Heart left ventricle (tissue), 16 donors: Measurements from ENCODE around the gene GOPC. TPM values are rescaled to one million over a fixed set of nuclear protein-coding genes. Genes with fewer than 3 reads are reported as not detected.
A peak's percentile ranks its signal among the peaks of the same experiment; 100 is the strongest.

Experiments
- ATAC-seq, 4 donors: fragments of 200-7000 bp; cut with Tn5 transposase; one replicate each; pipeline ENCODE4 v1.9.1; 2020 to 2022; ENCODE audit warnings: moderate library complexity in 4 of 4, mild to moderate bottlenecking in 3 of 4, moderate number of reproducible peaks in 1 of 4
- DNase-seq, 5 donors: peaks; one replicate each; pipeline ENCODE4 v3.0.0-alpha.2; 2020
- H3K27ac ChIP-seq, 12 donors: fragments of 200-600 bp; sonication (generic) in 4 of 12; one replicate each; pipeline versions ENCODE4 v1.5.0 to v1.8.0; 2016 to 2022; ENCODE audit warnings: mild to moderate bottlenecking in 2 of 12
- H3K27me3 ChIP-seq, 9 donors: fragments of 200-600 bp; sonication (generic) in 2 of 9; one replicate each; pipeline versions ENCODE4 v1.5.1 to v1.8.0; 2016 to 2022; ENCODE audit warnings: mild to moderate bottlenecking in 3 of 9
- H3K36me3 ChIP-seq, 9 donors: fragments of 200-600 bp; sonication (generic) in 2 of 9; one replicate each; pipeline versions ENCODE4 v1.5.0 to v1.8.0; 2018 to 2022; ENCODE audit warnings: mild to moderate bottlenecking in 2 of 9
- H3K4me1 ChIP-seq, 12 donors: fragments of 200-600 bp; sonication (generic) in 4 of 12; one replicate each; pipeline versions ENCODE4 v1.5.0 to v1.8.0; 2016 to 2022; ENCODE audit warnings: mild to moderate bottlenecking in 3 of 12
- H3K4me3 ChIP-seq, 12 donors: fragments of 200-600 bp; sonication (generic) in 4 of 12; one replicate each; pipeline versions ENCODE4 v1.5.0 to v1.8.0; 2017 to 2022; ENCODE audit warnings: mild to moderate bottlenecking in 9 of 12, moderate library complexity in 4 of 12
- H3K9me3 ChIP-seq, 12 donors: fragments of 200-600 bp; sonication (generic) in 4 of 12; one replicate each; pipeline versions ENCODE4 v1.5.0 to v1.8.0; 2016 to 2022; ENCODE audit warnings: mild to moderate bottlenecking in 1 of 12
- POLR2A ChIP-seq, 2 donors: fragments of 450-650 bp; IDR thresholded peaks; one replicate each; pipeline ENCODE4 v1.6.1; 2017; ENCODE audit warnings: antibody characterized with exemption in 2 of 2, mild to moderate bottlenecking in 2 of 2, moderate library complexity in 2 of 2
- WGBS, 4 donors: extraction: QIAGEN DNeasy Blood & Tissue Kit in 2 of 4; methylation state at CpG; one replicate each; pipeline versions ENCODE4 v1.1.5 to v1.1.7; 2013 to 2018; 5-methylcytosine and 5-hydroxymethylcytosine counted together
- intact Hi-C, 10 donors: fragments of 100-400 bp; cut with DNase I; formaldehyde crosslinking; loops; one replicate each; pipeline versions ENCODE4 v1.11.1 to v1.14.2; 2022
- polyA plus RNA-seq, 2 donors: library from polyadenylated mRNA; stranded (reverse); fragments of 200-250 nt; gene quantifications; one replicate each; pipeline ENCODE4 v1.2.3, GENCODE V29; 2013
- total RNA-seq, 9 donors: library from RNA; depleted of rRNA in 2 of 9; stranded (reverse); fragments of >200 nt in 2 of 9; fragmentation: NEBNext Ultra II Directional in 3 of 9; extraction: Animal tissue kit (Norgen Biotek cat#: 25700) in 3 of 9; gene quantifications; one replicate each; pipeline versions ENCODE4 v1.1.0 to v1.2.4, GENCODE V29; 2016 to 2023
- TF ChIP-seq, protein P1 (sequence below), 12 donors: fragments of 200-600 bp; sonication (generic) in 4 of 12; IDR thresholded peaks; one replicate each; pipeline versions ENCODE4 v1.5.0 to v1.8.0; 2018 to 2022; ENCODE audit warnings: antibody characterized with exemption in 12 of 12, mild to moderate bottlenecking in 5 of 12
- donor health status: ischemic (EF 13 %, LVEDD 7.1; RV severe dilation, severe dysfunction).
- donor health status: healthy with polysubstance abuse.
- donor health status: DM: no; HTN: yes; CAD: no.
- donor health status: DM: no; HTN: no; CAD: no.
- donor health status: ischemic (EF 25% LVEDD 6.9; RV normal size, moderate dysfunction).
- donor health status: ischemic (EF 25% LVEDD 5.7; RV mildly dilated, moderate dysfunction).
- donor health status: healthy.
- donor health status: DM: yes; HTN: yes; CAD: no.
- donor health status: ischemic (EF 35%, LVEDD 5.7; RV mildly dilated, moderate dysfunction).
- donor health status: nonischemic (EF 11% LVEDD 7.7; RV severe dilation, severe dysfunction).
- donor health status: DM: yes; HTN: yes; CAD: no.
- donor health status: PGD.
- donor health status: ischemic (EF 29% LVEDD 5.4; RV normal size, mild dysfunction).
- donor health status: nonischemic (EF 23%, LVEDD 6.1; RV moderate dilation, normal function).

Gene GOPC
- total and polyA plus RNA-seq, 11 donors: 13.5 to 29.9 (median 21.2) TPM

GRCh38 chr6:117607511-117607910 lies 5.2 kb upstream of the GOPC start:
- no peak for DNase-seq

DNA sequence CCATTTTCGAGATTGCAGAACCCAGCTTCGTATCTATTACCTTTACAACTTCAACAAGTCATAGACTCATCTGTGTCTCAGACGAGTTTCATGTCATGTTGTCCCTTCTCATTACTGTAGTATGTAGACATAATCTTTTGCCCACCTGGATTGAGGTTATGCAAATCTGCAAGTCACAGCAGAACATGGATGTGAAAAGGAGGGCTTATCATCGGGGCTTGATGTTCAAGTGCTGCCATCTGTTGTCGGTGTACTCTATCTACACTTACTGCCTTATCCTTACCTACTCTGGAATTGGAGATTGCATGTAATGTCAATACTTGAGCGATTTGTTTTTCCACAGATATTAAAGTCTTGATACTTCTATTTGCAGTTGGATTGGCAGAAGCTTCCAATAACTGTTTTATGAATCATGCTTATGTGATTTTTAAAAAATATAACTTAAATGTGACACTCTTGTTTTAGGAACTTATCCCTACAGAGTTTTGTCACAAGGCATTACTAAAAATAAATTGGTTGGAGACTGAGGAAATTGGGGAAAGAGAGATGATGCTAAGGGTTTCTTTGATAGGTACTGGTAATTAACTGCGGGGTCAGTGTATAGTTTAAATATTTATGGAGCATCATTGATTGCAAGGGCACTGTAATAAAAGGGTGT lies 3.0 kb upstream of the GOPC start:
- intact Hi-C loops: loop anchor here in 9 of 10 donors (1.0 to 10.0 kb wide), 10 partner anchors 120 to 260 kb away; partner anchors contain the start of gene DCBLD1 (in 1 of the 9)
- DNase-seq (peak in 4 of 5 donors; percentile 21 to 42 (median 27)), ATAC-seq (no peak)
- 31 to 35% (median 32%) methylated on average over 7 of the region's 7 CpGs for WGBS, 4 donors
- TF ChIP-seq POLR2A (IDR thresholded peaks at IDR 0.05): no peak
- TF ChIP-seq, protein P1, sequence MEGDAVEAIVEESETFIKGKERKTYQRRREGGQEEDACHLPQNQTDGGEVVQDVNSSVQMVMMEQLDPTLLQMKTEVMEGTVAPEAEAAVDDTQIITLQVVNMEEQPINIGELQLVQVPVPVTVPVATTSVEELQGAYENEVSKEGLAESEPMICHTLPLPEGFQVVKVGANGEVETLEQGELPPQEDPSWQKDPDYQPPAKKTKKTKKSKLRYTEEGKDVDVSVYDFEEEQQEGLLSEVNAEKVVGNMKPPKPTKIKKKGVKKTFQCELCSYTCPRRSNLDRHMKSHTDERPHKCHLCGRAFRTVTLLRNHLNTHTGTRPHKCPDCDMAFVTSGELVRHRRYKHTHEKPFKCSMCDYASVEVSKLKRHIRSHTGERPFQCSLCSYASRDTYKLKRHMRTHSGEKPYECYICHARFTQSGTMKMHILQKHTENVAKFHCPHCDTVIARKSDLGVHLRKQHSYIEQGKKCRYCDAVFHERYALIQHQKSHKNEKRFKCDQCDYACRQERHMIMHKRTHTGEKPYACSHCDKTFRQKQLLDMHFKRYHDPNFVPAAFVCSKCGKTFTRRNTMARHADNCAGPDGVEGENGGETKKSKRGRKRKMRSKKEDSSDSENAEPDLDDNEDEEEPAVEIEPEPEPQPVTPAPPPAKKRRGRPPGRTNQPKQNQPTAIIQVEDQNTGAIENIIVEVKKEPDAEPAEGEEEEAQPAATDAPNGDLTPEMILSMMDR (IDR thresholded peaks at IDR 0.05): peak; percentile 49 to 77 (median 66)
- H3K36me3 ChIP-seq: no peaks in the 10 kb centered on the region
- H3K9me3 ChIP-seq: no peaks in the 10 kb centered on the region
- peaks cover 0 to 19% (median 12%) of the 10 kb centered on the region in 12 donors for H3K4me1 ChIP-seq
- H3K4me3 ChIP-seq: no peak overlapping the region
- no peaks in the 10 kb centered on the region for H3K27me3 ChIP-seq
- no peak overlapping the region for H3K27ac ChIP-seq

More at GRCh38 chr6:117607511-117607910, 5.2 kb upstream of the GOPC start:
- intact Hi-C loops: loop anchor here in 5 of 10 donors (5.0 to 10.0 kb wide), 6 partner anchors 123 to 263 kb away; partner anchors contain the start of gene DCBLD1 (in 1 of the 5)
- Histone ChIP-seq H3K9me3 (no peaks in the 10 kb centered on the region), H3K4me3 (peak overlapping the region in 1 of 12 donors; percentile 3), H3K4me1 (peaks cover 0 to 7% (median 5%) of the 10 kb centered on the region in 12 donors), H3K27ac (no peak overlapping the region), H3K36me3 (no peaks in the 10 kb centered on the region), H3K27me3 (peaks cover 0 to 11% (median 0%) of the 10 kb centered on the region in 9 donors)
- TF ChIP-seq POLR2A (IDR thresholded peaks at IDR 0.05): no peak
- TF ChIP-seq, protein P1 (IDR thresholded peaks at IDR 0.05): no peak
- no peak for ATAC-seq
- WGBS, 4 donors: 78 to 91% (median 83%) methylated on average over 3 of the region's 3 CpGs

DNA sequence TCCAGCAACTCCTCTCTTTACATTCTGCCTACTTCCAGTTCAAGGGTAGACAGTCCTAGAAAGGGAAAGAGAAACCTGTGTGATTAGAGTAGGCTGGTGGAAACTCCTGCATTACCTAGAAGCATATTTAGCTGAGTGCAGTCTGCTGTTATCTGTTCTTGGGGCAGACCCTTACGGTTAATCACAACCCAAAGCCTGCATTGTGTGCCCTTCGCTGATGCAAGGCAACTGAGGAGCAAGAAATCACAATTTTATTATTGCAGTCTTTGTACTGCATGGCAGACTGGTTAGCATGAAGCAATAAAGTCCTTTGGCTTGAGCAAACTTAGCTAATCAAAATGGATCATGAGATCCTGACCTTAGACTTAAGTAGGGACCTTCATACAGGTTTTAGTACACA lies 1.5 kb upstream of the GOPC start:
- WGBS, 4 donors: 85 to 86% (median 86%) methylated on average over 2 of the region's 2 CpGs
- H3K36me3 ChIP-seq: peaks cover 0 to 2% (median 0%) of the 10 kb centered on the region in 9 donors
- no peaks in the 10 kb centered on the region for H3K9me3 ChIP-seq
- no peak overlapping the region for H3K27ac ChIP-seq
- DNase-seq (no peak), ATAC-seq (no peak)
- peaks cover 0 to 34% (median 26%) of the 10 kb centered on the region in 12 donors for H3K4me1 ChIP-seq
- no peak for TF ChIP-seq POLR2A (IDR thresholded peaks at IDR 0.05)
- TF ChIP-seq, protein P1 (IDR thresholded peaks at IDR 0.05): no peak
- intact Hi-C loops: loop anchor here in 7 of 10 donors (2.0 to 10.0 kb wide), 9 partner anchors 47 to 259 kb away; partner anchors contain the start of genes NUS1 (in 2 of the 7) and DCBLD1 (in 1 of the 7)
- no peak overlapping the region for H3K4me3 ChIP-seq
- no peaks in the 10 kb centered on the region for H3K27me3 ChIP-seq

- 50 to 60% (median 57%) methylated on average over 12 of the region's 12 CpGs for WGBS, 4 donors
- peak overlapping the region; percentile 73 to 96 (median 92) for H3K27ac ChIP-seq
Measured at GRCh38 chr6:117602899-117603588, 733 bp upstream of the GOPC start.

More at GRCh38 chr6:117602899-117603588, 733 bp upstream of the GOPC start:
- ATAC-seq (no peak), DNase-seq (no peak)
- TF ChIP-seq, protein P1 (IDR thresholded peaks at IDR 0.05): no peak
- TF ChIP-seq POLR2A (IDR thresholded peaks at IDR 0.05): no peak
- intact Hi-C loops: loop anchor here in 7 of 10 donors (5.0 to 10.0 kb wide), 6 partner anchors 46 to 258 kb away; partner anchors contain the start of genes NUS1 (in 2 of the 7) and DCBLD1 (in 1 of the 7)
- H3K4me3 ChIP-seq: peak overlapping the region; percentile 74 to 99 (median 90)
- no peaks in the 10 kb centered on the region for H3K9me3 ChIP-seq
- H3K4me1 ChIP-seq: peaks cover 0 to 35% (median 27%) of the 10 kb centered on the region in 12 donors
- peaks cover 0 to 10% (median 0%) of the 10 kb centered on the region in 9 donors for H3K36me3 ChIP-seq
- H3K27me3 ChIP-seq: no peaks in the 10 kb centered on the region
